ENCODE measurements around the gene EFHC1. TPM values are rescaled to one million over a fixed set of nuclear protein-coding genes. Genes with fewer than 3 reads are reported as not detected.

EFHC1 gene
- polyA plus RNA-seq, 1 donor from 2014 or later: 173 TPM

- Histone ChIP-seq H3K79me2 (replicated peaks; ENCODE audit: insufficient read depth, low read length) (no peaks in the 10 kb centered on the region), H3F3A (ENCODE audit: insufficient read depth, low read length, poor library complexity, severe bottlenecking) (no peaks in the 10 kb centered on the region), H2AFZ (ENCODE audit: low read depth, low read length) (peak overlapping the region; percentile 30), H3K4me2 (ENCODE audit: low read length) (no peak overlapping the region), H3K27me3 (ENCODE audit: insufficient read depth, low read depth, low read length) (no peaks in the 10 kb centered on the region), H3K9me3 (ENCODE audit: low read length) (no peaks in the 10 kb centered on the region), H3K9me2 (ENCODE audit: insufficient read depth, low read length) (no peaks in the 10 kb centered on the region), H3K9ac (ENCODE audit: low read length) (no peak overlapping the region), H4K20me1 (ENCODE audit: insufficient read depth) (no peaks in the 10 kb centered on the region), H3K36me3 (ENCODE audit: insufficient read depth, low read length) (no peaks in the 10 kb centered on the region), H3K27ac (ENCODE audit: low read length) (no peak overlapping the region), H3K4me3 (ENCODE audit: low read length) (no peak overlapping the region)
- no peak for TF ChIP-seq RAD21 (conservative IDR thresholded peaks at IDR 0.05)
- TF ChIP-seq EP300 (conservative IDR thresholded peaks at IDR 0.05; ENCODE audit: poor library complexity, severe bottlenecking): no peak
- TF ChIP-seq EZH2 (IDR thresholded peaks at IDR 0.05; ENCODE audit: borderline replicate concordance, insufficient read depth, low read length, poor library complexity, severe bottlenecking): no peak
- TF ChIP-seq POLR2AphosphoS5 (IDR thresholded peaks at IDR 0.05): no peak
- TF ChIP-seq CTCF (IDR thresholded peaks at IDR 0.05; ENCODE audit: poor library complexity, severe bottlenecking): no peak
- no peak for TF ChIP-seq MXI1 (conservative IDR thresholded peaks at IDR 0.05; ENCODE audit: poor library complexity, severe bottlenecking)
- no peak for TF ChIP-seq TAF1 (IDR thresholded peaks at IDR 0.05; ENCODE audit: low read depth)
- TF ChIP-seq REST (IDR thresholded peaks at IDR 0.05; ENCODE audit: borderline replicate concordance): no peak
- TF ChIP-seq SMC3 (conservative IDR thresholded peaks at IDR 0.05; ENCODE audit: poor library complexity): no peak
Observed at GRCh38 chr6:52523378-52524142, 103.4 kb downstream of the EFHC1 start.

GRCh38 chr6:52524918-52525317, 104.8 kb downstream of the EFHC1 start:
- no peak overlapping the region for H3K27ac ChIP-seq (ENCODE audit: low read length)
- no peaks in the 10 kb centered on the region for H3K9me2 ChIP-seq (ENCODE audit: insufficient read depth, low read length)
- H2AFZ ChIP-seq (ENCODE audit: low read depth, low read length): no peak overlapping the region
- no peaks in the 10 kb centered on the region for H3K27me3 ChIP-seq (ENCODE audit: insufficient read depth, low read depth, low read length)
- H3F3A ChIP-seq (ENCODE audit: insufficient read depth, low read length, poor library complexity, severe bottlenecking): no peaks in the 10 kb centered on the region
- H3K4me2 ChIP-seq (ENCODE audit: low read length): no peak overlapping the region
- no peaks in the 10 kb centered on the region for H3K79me2 ChIP-seq (replicated peaks; ENCODE audit: insufficient read depth, low read length)
- H3K4me3 ChIP-seq (ENCODE audit: low read length): no peak overlapping the region
- H3K9me3 ChIP-seq (ENCODE audit: low read length): no peaks in the 10 kb centered on the region
- no peak for TF ChIP-seq REST (IDR thresholded peaks at IDR 0.05; ENCODE audit: borderline replicate concordance)
- no peak for TF ChIP-seq POLR2AphosphoS5 (IDR thresholded peaks at IDR 0.05)
- TF ChIP-seq SMC3 (conservative IDR thresholded peaks at IDR 0.05; ENCODE audit: poor library complexity): no peak
- TF ChIP-seq EP300 (conservative IDR thresholded peaks at IDR 0.05; ENCODE audit: poor library complexity, severe bottlenecking): no peak
- TF ChIP-seq EZH2 (IDR thresholded peaks at IDR 0.05; ENCODE audit: borderline replicate concordance, insufficient read depth, low read length, poor library complexity, severe bottlenecking): no peak
- TF ChIP-seq MXI1 (conservative IDR thresholded peaks at IDR 0.05; ENCODE audit: poor library complexity, severe bottlenecking): no peak
- no peak for TF ChIP-seq TAF1 (IDR thresholded peaks at IDR 0.05; ENCODE audit: low read depth)
- TF ChIP-seq CTCF (IDR thresholded peaks at IDR 0.05; ENCODE audit: poor library complexity, severe bottlenecking): no peak
- TF ChIP-seq RAD21 (conservative IDR thresholded peaks at IDR 0.05): no peak
- H3K9ac ChIP-seq (ENCODE audit: low read length): no peak overlapping the region
- H3K36me3 ChIP-seq (ENCODE audit: insufficient read depth, low read length): no peaks in the 10 kb centered on the region
- no peaks in the 10 kb centered on the region for H4K20me1 ChIP-seq (ENCODE audit: insufficient read depth)

Data from neural cell (in vitro differentiated cells).